Colonic mucosa (tissue), 4 donors: ENCODE results near the gene PAX2. TPM values are rescaled to one million over a fixed set of nuclear protein-coding genes. Genes with fewer than 3 reads are reported as not detected.

Experiments
- DNase-seq: peaks from one replicate; pipeline ENCODE4 v3.0.0-alpha.2; 2020
- H3K27ac ChIP-seq: fragments of 200-600 bp; one replicate; pipeline ENCODE4 v1.8.0; 2021
- H3K27me3 ChIP-seq: fragments of 200-600 bp; one replicate; pipeline ENCODE4 v1.8.0; 2021
- H3K36me3 ChIP-seq: fragments of 200-600 bp; one replicate; pipeline ENCODE4 v1.8.0; 2021
- H3K4me1 ChIP-seq: fragments of 200-600 bp; one replicate; pipeline ENCODE4 v1.8.0; 2021; ENCODE audit warnings: mild to moderate bottlenecking
- H3K4me3 ChIP-seq: fragments of 200-600 bp; one replicate; pipeline ENCODE4 v1.8.0; 2021
- H3K9ac ChIP-seq, 2 donors: one replicate each; pipeline ENCODE4 v1.7.0; 2013; ENCODE audit warnings: control low read depth in 2 of 2, low read depth in 2 of 2, low read length in 2 of 2
- H3K9me3 ChIP-seq: fragments of 200-600 bp; one replicate; pipeline ENCODE4 v1.8.0; 2021
- CTCF ChIP-seq: fragments of 200-600 bp; IDR thresholded peaks from one replicate; pipeline ENCODE4 v1.8.0; 2022; ENCODE audit warnings: antibody characterized with exemption, mild to moderate bottlenecking
- intact Hi-C: fragments of 100-400 bp; cut with DNase I; formaldehyde crosslinking; loops from one replicate; pipeline ENCODE4 v1.14.1; 2022
- total RNA-seq, 2 donors: library from RNA; stranded (reverse); fragmentation: NEBNext Ultra II Directional in 1 of 2; extraction: Animal tissue kit (Norgen Biotek cat#: 25700) in 1 of 2; gene quantifications; one replicate each; pipeline ENCODE4 v1.2.1, GENCODE V29; 2021
- donor health status: healthy.
- donor health status: DM: no; HTN: no; CAD: no.
- donor health status: DM: no; HTN: no; CAD: no.

PAX2 gene
- total RNA-seq, 2 donors from 2014 or later = 0.15 TPM; not detected in 1

- Histone ChIP-seq H3K4me3 (no peak overlapping the region), H3K27ac (no peak overlapping the region), H3K9ac (no peak overlapping the region), H3K9me3 (no peaks in the 10 kb centered on the region), H3K4me1 (no peaks in the 10 kb centered on the region), H3K27me3 (peaks cover 6% of the 10 kb centered on the region), H3K36me3 (no peaks in the 10 kb centered on the region)
- no peak for TF ChIP-seq CTCF
- intact Hi-C loops = no loop called here
- no peak for DNase-seq
Measured at GRCh38 chr10:100817268-100817839, 72.0 kb downstream of the PAX2 start.

GRCh38 chr10:100819424-100819823 lies 74.0 kb downstream of the PAX2 start:
- H3K27me3 ChIP-seq = peaks cover 6% of the 10 kb centered on the region

GRCh38 chr10:100823194-100823593 lies 77.8 kb downstream of the PAX2 start:
- intact Hi-C loops = no loop called here
- H3K36me3 ChIP-seq = no peaks in the 10 kb centered on the region
- no peak overlapping the region for H3K27ac ChIP-seq
- H3K9ac ChIP-seq = no peak overlapping the region
- H3K9me3 ChIP-seq = no peaks in the 10 kb centered on the region
- peaks cover 15% of the 10 kb centered on the region for H3K4me1 ChIP-seq
- no peak for DNase-seq
- no peak overlapping the region for H3K4me3 ChIP-seq
- TF ChIP-seq CTCF = no peak
- H3K27me3 ChIP-seq = peaks cover 29% of the 10 kb centered on the region

More at GRCh38 chr10:100819424-100819823, 74.0 kb downstream of the PAX2 start:
- Histone ChIP-seq H3K27ac (no peak overlapping the region), H3K4me3 (no peak overlapping the region), H3K9ac (no peak overlapping the region), H3K36me3 (no peaks in the 10 kb centered on the region), H3K4me1 (no peaks in the 10 kb centered on the region), H3K9me3 (no peaks in the 10 kb centered on the region)
- intact Hi-C loops = no loop called here
- no peak for DNase-seq
- no peak for TF ChIP-seq CTCF

GRCh38 chr10:100824886-100825285 lies 79.5 kb downstream of the PAX2 start:
- Histone ChIP-seq H3K36me3 (no peaks in the 10 kb centered on the region), H3K9ac (no peak overlapping the region), H3K27me3 (peaks cover 46% of the 10 kb centered on the region), H3K4me1 (peaks cover 19% of the 10 kb centered on the region), H3K4me3 (no peak overlapping the region), H3K27ac (no peak overlapping the region), H3K9me3 (no peaks in the 10 kb centered on the region)
- intact Hi-C loops = no loop called here
- no peak for DNase-seq
- TF ChIP-seq CTCF = no peak

- Histone ChIP-seq H3K36me3 (no peaks in the 10 kb centered on the region), H3K27me3 (peaks cover 51% of the 10 kb centered on the region), H3K27ac (no peak overlapping the region), H3K4me3 (no peak overlapping the region), H3K9me3 (no peaks in the 10 kb centered on the region), H3K9ac (no peak overlapping the region), H3K4me1 (peaks cover 19% of the 10 kb centered on the region)
- DNase-seq = no peak
- TF ChIP-seq CTCF = no peak
- intact Hi-C loops = no loop called here
Measured at GRCh38 chr10:100825325-100825875, 80.0 kb downstream of the PAX2 start.
